OCI-LY1 (cell line): ENCODE data around the gene ZBTB20.

Experiments
- EZH2 ChIP-seq: fragments of 200-600 bp; sonication (generic), shearing (Covaris generic); IDR thresholded peaks from 2 replicates; pipeline ENCODE4 v1.8.0; 2017; ENCODE audit warnings: borderline replicate concordance, mixed run types, mild to moderate bottlenecking, antibody characterized with exemption, low read length, moderate library complexity, mixed read lengths
- TF ChIP-seq, protein P1 (sequence below): fragments of 200-600 bp; sonication (generic), shearing (Covaris generic); IDR thresholded peaks from 2 replicates; pipeline ENCODE4 v1.5.1; 2017; ENCODE audit warnings: mild to moderate bottlenecking, antibody characterized with exemption, low read length, moderate library complexity, mixed read lengths

DNA sequence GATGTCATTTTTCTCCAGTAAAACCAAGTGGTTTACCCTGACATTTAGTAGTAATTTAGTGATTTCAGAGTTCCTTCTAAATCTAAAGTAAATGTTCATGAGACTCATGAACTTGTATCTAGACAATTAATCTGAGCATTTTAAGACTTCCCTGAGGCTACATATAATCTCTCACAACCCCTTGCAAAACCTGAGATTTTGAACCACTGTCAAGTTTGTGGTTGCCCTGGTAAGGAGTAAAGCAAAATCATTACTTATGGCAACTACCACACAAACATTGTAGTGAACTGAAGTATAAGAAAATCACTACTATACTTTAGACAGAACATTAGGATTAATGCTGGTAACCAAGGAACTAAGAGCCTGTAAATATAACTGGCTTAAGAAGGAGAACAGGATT is 483.1 kb downstream of the ZBTB20 start:
- TF ChIP-seq, protein P1, sequence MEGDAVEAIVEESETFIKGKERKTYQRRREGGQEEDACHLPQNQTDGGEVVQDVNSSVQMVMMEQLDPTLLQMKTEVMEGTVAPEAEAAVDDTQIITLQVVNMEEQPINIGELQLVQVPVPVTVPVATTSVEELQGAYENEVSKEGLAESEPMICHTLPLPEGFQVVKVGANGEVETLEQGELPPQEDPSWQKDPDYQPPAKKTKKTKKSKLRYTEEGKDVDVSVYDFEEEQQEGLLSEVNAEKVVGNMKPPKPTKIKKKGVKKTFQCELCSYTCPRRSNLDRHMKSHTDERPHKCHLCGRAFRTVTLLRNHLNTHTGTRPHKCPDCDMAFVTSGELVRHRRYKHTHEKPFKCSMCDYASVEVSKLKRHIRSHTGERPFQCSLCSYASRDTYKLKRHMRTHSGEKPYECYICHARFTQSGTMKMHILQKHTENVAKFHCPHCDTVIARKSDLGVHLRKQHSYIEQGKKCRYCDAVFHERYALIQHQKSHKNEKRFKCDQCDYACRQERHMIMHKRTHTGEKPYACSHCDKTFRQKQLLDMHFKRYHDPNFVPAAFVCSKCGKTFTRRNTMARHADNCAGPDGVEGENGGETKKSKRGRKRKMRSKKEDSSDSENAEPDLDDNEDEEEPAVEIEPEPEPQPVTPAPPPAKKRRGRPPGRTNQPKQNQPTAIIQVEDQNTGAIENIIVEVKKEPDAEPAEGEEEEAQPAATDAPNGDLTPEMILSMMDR, result no peak
- TF ChIP-seq EZH2, result no peak
